ENCODE measurements around the gene PPARA.

- TF ChIP-seq GATA2 (IDR thresholded peaks at IDR 0.05; ENCODE audit: low read depth, low read length) (no peak), GATA3 (IDR thresholded peaks at IDR 0.05; ENCODE audit: low read depth, low read length) (no peak)
Observed at GRCh38 chr22:46169628-46170027, 19.3 kb downstream of the PPARA start.

All from SH-SY5Y (cell line).